Tibial nerve (tissue), 4 donors: ENCODE data around the gene SPTBN1. TPM values are rescaled to one million over a fixed set of nuclear protein-coding genes. Genes with fewer than 3 reads are reported as not detected.
A peak's percentile ranks its signal among the peaks of the same experiment; 100 is the strongest.

ENCODE experiments used
- DNase-seq, 2 donors: peaks; one replicate each; pipeline ENCODE4 v3.0.0-alpha.2; 2019; ENCODE audit warnings: low spot score in 2 of 2
- H3K27ac ChIP-seq, 4 donors: fragments of 200-600 bp; sonication (generic) in 3 of 4; one replicate each; pipeline ENCODE4 v1.5.1; 2017 to 2019; ENCODE audit warnings: mild to moderate bottlenecking in 1 of 4
- H3K27me3 ChIP-seq, 2 donors: fragments of 200-600 bp; sonication (generic) in 1 of 2; one replicate each; pipeline versions ENCODE4 v1.5.1 to v1.6.0; 2017 to 2019
- H3K36me3 ChIP-seq, 3 donors: fragments of 200-600 bp; sonication (generic); one replicate each; pipeline ENCODE4 v1.5.1; 2018 to 2019
- H3K4me1 ChIP-seq, 4 donors: fragments of 200-600 bp; sonication (generic) in 3 of 4; one replicate each; pipeline ENCODE4 v1.5.1; 2017 to 2019
- H3K4me3 ChIP-seq, 4 donors: fragments of 200-600 bp; sonication (generic) in 3 of 4; one replicate each; pipeline ENCODE4 v1.5.1; 2017 to 2019; ENCODE audit warnings: mild to moderate bottlenecking in 1 of 4, moderate library complexity in 1 of 4
- H3K9me3 ChIP-seq, 4 donors: fragments of 200-600 bp; sonication (generic) in 3 of 4; one replicate each; pipeline ENCODE4 v1.5.1; 2017 to 2019
- CTCF ChIP-seq, 5 experiments: fragments of 200-600 bp in 3 of 5; fragments of 450-650 bp in 2 of 5; sonication (generic) in 3 of 5; IDR thresholded peaks; one replicate each; pipeline ENCODE4 v1.5.1; 2016 to 2019; ENCODE audit warnings: antibody characterized with exemption in 5 of 5, mild to moderate bottlenecking in 3 of 5, moderate library complexity in 2 of 5
- EP300 ChIP-seq, 2 donors: sonication (generic); formaldehyde crosslinking; IDR thresholded peaks; one replicate each; pipeline ENCODE4 v1.6.1; 2017; ENCODE audit warnings: antibody characterized with exemption in 2 of 2, mild to moderate bottlenecking in 1 of 2
- POLR2A ChIP-seq, 2 donors: fragments of 450-650 bp; IDR thresholded peaks; one replicate each; pipeline ENCODE4 v1.6.1; 2017; ENCODE audit warnings: antibody characterized with exemption in 2 of 2, mild to moderate bottlenecking in 2 of 2, moderate library complexity in 2 of 2
- WGBS, 2 donors: methylation state at CpG; one replicate each; pipeline ENCODE4 v1.1.5; 2018; 5-methylcytosine and 5-hydroxymethylcytosine counted together
- total RNA-seq, 4 donors: library from RNA; depleted of rRNA; stranded (reverse); fragments of >200 nt; gene quantifications; one replicate each; pipeline ENCODE4 v1.1.0, GENCODE V29; 2016

The SPTBN1 gene
- total RNA-seq, 4 donors from 2014 or later = 670 to 967 (median 890) TPM

DNA sequence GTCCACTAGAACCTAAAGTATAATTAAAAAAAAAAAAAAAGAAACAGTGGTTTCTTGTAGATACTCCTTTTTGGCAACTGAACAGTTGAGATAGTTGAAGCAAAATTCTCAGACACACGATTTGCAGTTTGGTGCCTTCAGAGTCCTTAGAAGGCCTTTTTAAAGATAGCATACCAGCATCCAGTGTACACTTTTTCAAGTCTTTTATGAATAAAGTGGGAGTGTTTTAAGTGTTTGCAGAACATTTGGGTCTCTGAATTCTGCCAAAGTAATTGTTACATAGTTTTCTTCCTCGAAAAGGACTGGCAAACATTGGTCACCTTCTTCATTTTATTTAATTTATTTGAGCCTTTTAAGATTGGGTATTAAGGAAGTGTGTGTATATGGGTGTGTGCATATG, 62.3 kb downstream of the SPTBN1 start:
- WGBS, 2 donors = 17% methylated on average over 2 of the region's 2 CpGs
- H3K36me3 ChIP-seq = no peaks in the 10 kb centered on the region
- TF ChIP-seq CTCF (IDR thresholded peaks at IDR 0.05) = no peak
- TF ChIP-seq POLR2A (IDR thresholded peaks at IDR 0.05) = no peak
- TF ChIP-seq EP300 (IDR thresholded peaks at IDR 0.05) = no peak
- H3K4me1 ChIP-seq = peaks cover 0 to 79% (median 13%) of the 10 kb centered on the region in 4 donors
- H3K27me3 ChIP-seq = no peaks in the 10 kb centered on the region
- no peaks in the 10 kb centered on the region for H3K9me3 ChIP-seq
- H3K4me3 ChIP-seq = no peak overlapping the region
- peak overlapping the region in 1 of 4 donors; percentile 16 for H3K27ac ChIP-seq
- no peak for DNase-seq

GRCh38 chr2:54519841-54520459, 63.8 kb downstream of the SPTBN1 start:
- H3K9me3 ChIP-seq = no peaks in the 10 kb centered on the region
- WGBS, 2 donors = 80 to 85% methylated on average over 12 of the region's 12 CpGs
- peak overlapping the region in 1 of 4 donors; percentile 25 for H3K27ac ChIP-seq
- H3K4me1 ChIP-seq = peaks cover 0 to 79% (median 22%) of the 10 kb centered on the region in 4 donors
- no peaks in the 10 kb centered on the region for H3K27me3 ChIP-seq
- TF ChIP-seq POLR2A (IDR thresholded peaks at IDR 0.05) (no peak), CTCF (IDR thresholded peaks at IDR 0.05) (no peak)
- H3K36me3 ChIP-seq = no peaks in the 10 kb centered on the region
- H3K4me3 ChIP-seq = no peak overlapping the region
- DNase-seq = no peak

GRCh38 chr2:54520687-54521086, 64.6 kb downstream of the SPTBN1 start:
- Histone ChIP-seq H3K27me3 (no peaks in the 10 kb centered on the region), H3K4me3 (no peak overlapping the region), H3K36me3 (peaks cover 0 to 3% (median 0%) of the 10 kb centered on the region in 3 donors), H3K9me3 (no peaks in the 10 kb centered on the region), H3K4me1 (peaks cover 0 to 84% (median 28%) of the 10 kb centered on the region in 4 donors), H3K27ac (peak overlapping the region in 1 of 4 donors; percentile 37)
- no peak for DNase-seq
- WGBS, 2 donors = 48 to 66% methylated on average over 3 of the region's 3 CpGs
- TF ChIP-seq CTCF (IDR thresholded peaks at IDR 0.05) (no peak), EP300 (IDR thresholded peaks at IDR 0.05) (no peak), POLR2A (IDR thresholded peaks at IDR 0.05) (no peak)

DNA sequence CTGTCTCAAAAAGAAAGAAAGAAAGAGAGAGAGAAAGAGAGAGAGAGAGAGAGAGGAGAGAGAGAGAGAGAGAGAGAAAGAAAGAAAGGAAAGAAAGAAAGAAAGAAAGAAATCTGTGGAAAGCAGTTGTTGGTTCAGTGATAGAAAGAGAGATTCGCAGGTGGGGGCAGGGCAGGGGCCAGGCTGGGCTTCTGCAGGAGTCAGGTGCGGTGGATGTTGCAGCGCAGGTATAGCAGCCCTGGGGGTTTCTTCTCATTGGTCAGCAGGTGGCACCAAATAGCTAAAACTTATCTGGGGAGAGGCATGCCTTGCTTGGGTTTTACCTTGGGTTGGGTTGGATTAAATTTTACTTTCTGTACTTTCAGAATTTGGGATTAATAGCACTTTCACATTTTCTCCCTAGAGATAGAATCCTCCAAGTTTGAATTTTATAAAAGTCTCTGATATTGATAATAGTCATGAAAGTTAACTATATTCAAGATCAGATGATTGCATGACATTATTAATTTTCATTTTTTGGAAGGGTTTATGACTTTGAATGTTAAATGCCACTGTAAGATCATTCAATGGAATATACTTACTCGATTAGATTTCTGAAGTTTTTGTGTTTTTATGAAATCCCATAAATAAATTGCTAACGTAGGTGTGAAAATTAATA, 66.6 kb downstream of the SPTBN1 start:
- Histone ChIP-seq H3K9me3 (no peaks in the 10 kb centered on the region), H3K4me3 (no peak overlapping the region), H3K27me3 (no peaks in the 10 kb centered on the region), H3K36me3 (peaks cover 0 to 23% (median 0%) of the 10 kb centered on the region in 3 donors), H3K4me1 (peaks cover 0 to 90% (median 31%) of the 10 kb centered on the region in 4 donors), H3K27ac (peak overlapping the region in 2 of 4 donors; percentile 70 to 82)
- 39 to 43% methylated on average over 5 of the region's 5 CpGs for WGBS, 2 donors
- TF ChIP-seq EP300 (IDR thresholded peaks at IDR 0.05) (no peak), POLR2A (IDR thresholded peaks at IDR 0.05) (no peak), CTCF (IDR thresholded peaks at IDR 0.05) (peak; percentile 40 to 75 (median 64))
- DNase-seq = no peak

DNA sequence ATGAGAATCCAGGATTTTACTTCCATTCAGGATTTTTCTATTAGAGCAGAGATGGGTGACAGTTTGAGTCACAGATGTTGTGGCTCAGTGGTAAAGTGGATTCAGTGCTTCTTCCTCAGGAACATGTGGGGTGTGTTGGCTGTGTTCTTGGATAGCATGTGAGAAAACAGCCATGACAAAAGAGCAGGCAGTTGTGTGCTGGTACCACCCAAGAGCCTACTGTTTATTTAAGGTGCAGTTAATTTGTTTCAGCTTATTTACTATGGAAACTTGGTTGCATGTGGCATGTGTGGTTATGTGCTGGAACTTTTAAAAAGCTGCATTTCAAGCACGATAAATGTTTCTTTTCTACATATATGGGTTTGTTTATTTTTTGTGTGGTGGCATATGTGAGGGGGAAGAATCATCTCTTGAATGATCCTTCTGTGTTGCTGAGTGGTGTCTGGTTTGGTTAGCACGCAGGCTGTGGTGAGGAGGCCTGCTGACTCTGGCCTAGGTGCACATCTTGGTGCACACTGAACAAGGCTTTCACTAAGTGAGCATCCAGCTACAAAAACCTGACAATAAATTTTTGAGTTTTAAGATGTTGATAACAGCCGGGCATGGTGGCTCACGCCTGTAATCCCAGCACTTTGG, 67.3 kb downstream of the SPTBN1 start:
- H3K4me1 ChIP-seq = peaks cover 0 to 90% (median 28%) of the 10 kb centered on the region in 4 donors
- 52 to 58% methylated on average over 4 of the region's 4 CpGs for WGBS, 2 donors

More for the DNA sequence above, 67.3 kb downstream of the SPTBN1 start:
- Histone ChIP-seq H3K27ac (peak overlapping the region in 2 of 4 donors; percentile 70 to 82), H3K4me3 (no peak overlapping the region), H3K9me3 (no peaks in the 10 kb centered on the region), H3K27me3 (no peaks in the 10 kb centered on the region), H3K36me3 (peaks cover 0 to 30% (median 0%) of the 10 kb centered on the region in 3 donors)
- DNase-seq = no peak
- TF ChIP-seq POLR2A (IDR thresholded peaks at IDR 0.05) (no peak), EP300 (IDR thresholded peaks at IDR 0.05) (no peak), CTCF (IDR thresholded peaks at IDR 0.05) (no peak)
